ENCODE measurements around the gene FDXR. TPM values are rescaled to one million over a fixed set of nuclear protein-coding genes. Genes with fewer than 3 reads are reported as not detected.
A peak's percentile ranks its signal among the peaks of the same experiment; 100 is the strongest.

FDXR gene
- total and polyA plus RNA-seq, 9 of the 15 experiments (the other 6 are each of a cell fraction or from before 2014, with no cell fraction given) = 0.89 to 70.7 (median 30.9) TPM

- TF ChIP-seq ZNF699 (CRISPR knock-in tag; IDR thresholded peaks at IDR 0.05; ENCODE audit: insufficient replicate concordance) = no peak
- TF ChIP-seq FOXK2 (conservative IDR thresholded peaks at IDR 0.05 in 1 of 2, IDR thresholded peaks at IDR 0.05 in 1 of 2; ENCODE audit: low read depth in 2 of 2) = no peak
- TF ChIP-seq ZNF274 (IDR thresholded peaks at IDR 0.05; ENCODE audit: borderline replicate concordance, low read depth, low read length) = no peak
- 0 out of 2 replicates have a peak, but pooled peaks have one; percentile 16 for TF ChIP-seq HDAC2 (IDR thresholded peaks at IDR 0.05)
- no peak for TF ChIP-seq MTA2 (IDR thresholded peaks at IDR 0.05; ENCODE audit: low read depth)
- peak; percentile 28; the same call in 1 of the 2 replicates for TF ChIP-seq HDGF (IDR thresholded peaks at IDR 0.05)
- no peak for TF ChIP-seq ZFP30 (CRISPR knock-in tag; IDR thresholded peaks at IDR 0.05; ENCODE audit: borderline replicate concordance)
- no peak for TF ChIP-seq TBP (optimal IDR thresholded peaks at IDR 0.05; ENCODE audit: low read depth, low read length)
- no peak for TF ChIP-seq TAF15 (IDR thresholded peaks at IDR 0.05; ENCODE audit: low read depth, low read length)
- peak; percentile 27; the same call in 1 of the 2 replicates for TF ChIP-seq JUND (IDR thresholded peaks at IDR 0.05; ENCODE audit: borderline replicate concordance, low read depth, low read length)
- no peak for TF ChIP-seq JUND (tag; IDR thresholded peaks at IDR 0.05; ENCODE audit: borderline replicate concordance, low read depth, low read length)
- no peak for TF ChIP-seq NONO (IDR thresholded peaks at IDR 0.05; ENCODE audit: low read depth in 2 of 2, low read length in 1 of 2)
- no peak for TF ChIP-seq GABPA (tag; conservative IDR thresholded peaks at IDR 0.05; ENCODE audit: low read depth)
- TF ChIP-seq STAT5A (IDR thresholded peaks at IDR 0.05; ENCODE audit: borderline replicate concordance, low read length) = no peak
- 0 out of 2 replicates have a peak, but pooled peaks have one; percentile 24 for TF ChIP-seq DPF2 (IDR thresholded peaks at IDR 0.05)
- TF ChIP-seq CTBP1 (IDR thresholded peaks at IDR 0.05; ENCODE audit: borderline replicate concordance) = peak; percentile 35; the same call in 1 of the 2 replicates
- no peak for TF ChIP-seq TFAP4 (CRISPR knock-in tag; IDR thresholded peaks at IDR 0.05; ENCODE audit: borderline replicate concordance)
- TF ChIP-seq ZFP1 (CRISPR knock-in tag; IDR thresholded peaks at IDR 0.05) = no peak
- no peak for TF ChIP-seq ZNF12 (CRISPR knock-in tag; IDR thresholded peaks at IDR 0.05)
- TF ChIP-seq ZNF124 (CRISPR knock-in tag; IDR thresholded peaks at IDR 0.05) = no peak
- peak; percentile 57 for TF ChIP-seq CEBPB (tag; IDR thresholded peaks at IDR 0.05)
- no peak for TF ChIP-seq ZNF444 (CRISPR knock-in tag; IDR thresholded peaks at IDR 0.05)
- TF ChIP-seq ARID4B (CRISPR knock-in tag; IDR thresholded peaks at IDR 0.05) = no peak
- TF ChIP-seq GABPB1 (CRISPR knock-in tag; IDR thresholded peaks at IDR 0.05) = peak; percentile 25; the same call in 1 of the 2 replicates
- no peak for TF ChIP-seq TAF7 (tag; IDR thresholded peaks at IDR 0.05)
- no peak for TF ChIP-seq TGIF2 (CRISPR knock-in tag; IDR thresholded peaks at IDR 0.05)
- TF ChIP-seq MAFK (IDR thresholded peaks at IDR 0.05; ENCODE audit: low read length) = 0 out of 2 replicates have a peak, but pooled peaks have one; percentile 21
Measured at GRCh38 chr17:74864866-74865395, 7.9 kb downstream of the FDXR start (continued).
